GM12878 (cell line): ENCODE measurements around the gene MELTF. TPM values are rescaled to one million over a fixed set of nuclear protein-coding genes. Genes with fewer than 3 reads are reported as not detected.
A peak's percentile ranks its signal among the peaks of the same experiment; 100 is the strongest.

Experiments used
- ATAC-seq: fragments of 200-7000 bp; cut with Tn5 transposase; 3 replicates; pipeline ENCODE4 v1.9.1; 2020; ENCODE audit warnings: mild to moderate bottlenecking, moderate library complexity
- BruUV-seq: library from RNA; stranded (reverse); fragments of 400-500 nt; replicated peaks from 2 replicates; lab custom pipeline; 2021; lab: Mats Ljungman, UMichigan
- CTCF ChIA-PET: fragments of 300-600 bp; sonication (Branson Sonifier 250); formaldehyde crosslinking; extraction: SDS; loops from one replicate; lab custom pipeline; 2021; ENCODE audit warnings: inconsistent platforms; lab: Yijun Ruan, JAX
- POLR2A ChIA-PET: fragments of 350-600 bp; formaldehyde crosslinking; extraction: SDS; loops from one replicate; lab custom pipeline; 2021; ENCODE audit warnings: inconsistent platforms; lab: Charles Lee
- RAD21 ChIA-PET: fragments of 300-600 bp; sonication (Branson Sonifier 250); formaldehyde crosslinking; loops from one replicate; lab custom pipeline; 2023; ENCODE audit warnings: antibody characterized with exemption; ENCODE audit not compliant: unreplicated experiment; lab: Charles Lee
- SMC1A ChIA-PET: fragments of 300-600 bp; sonication (Branson Sonifier 250); formaldehyde crosslinking; loops from one replicate; lab custom pipeline; 2023; ENCODE audit not compliant: unreplicated experiment, uncharacterized antibody; lab: Charles Lee
- DNase-seq: peaks from one replicate; pipeline ENCODE4 v3.0.0-alpha.2; 2011; ENCODE audit warnings: low read depth, low spot score
- FAIRE-seq: peaks from 3 replicates; lab custom pipeline; 2011; peaks lifted over from hg19 to GRCh38; lab: Jason Lieb, UNC
- H2AFZ ChIP-seq: 2 replicates; pipeline ENCODE4 v1.6.0; 2011; ENCODE audit warnings: low read depth, low read length, control low read depth; ENCODE audit not compliant: control insufficient read depth
- H3K27ac ChIP-seq: 2 replicates; pipeline ENCODE4 v1.5.1; 2011; ENCODE audit warnings: control low read depth; ENCODE audit not compliant: control insufficient read depth, insufficient read depth
- H3K27me3 ChIP-seq, 2 experiments: replicated peaks in 1 of 2; 2 replicates each; pipeline versions ENCODE4 v1.6.0 to v1.6.1; 2011; ENCODE audit warnings: low read length in 1 of 2; ENCODE audit not compliant: control insufficient read depth in 2 of 2, insufficient read depth in 2 of 2
- H3K36me3 ChIP-seq, 2 experiments: 2 replicates each; pipeline ENCODE4 v1.5.1; 2011; ENCODE audit warnings: low read length in 1 of 2; ENCODE audit not compliant: control insufficient read depth in 2 of 2, insufficient read depth in 2 of 2
- H3K4me1 ChIP-seq: 2 replicates; pipeline ENCODE4 v1.6.1; 2011; ENCODE audit warnings: mild to moderate bottlenecking, low read length, moderate library complexity, mixed read lengths; ENCODE audit not compliant: control insufficient read depth, insufficient read depth
- H3K4me2 ChIP-seq: 2 replicates; pipeline ENCODE4 v1.6.0; 2011; ENCODE audit warnings: control low read depth; ENCODE audit not compliant: control insufficient read depth, insufficient read depth
- H3K4me3 ChIP-seq: fragments of 200-600 bp; sonication (generic); 2 replicates; pipeline ENCODE4 v1.5.1; 2016
- H3K79me2 ChIP-seq: 2 replicates; pipeline ENCODE4 v1.6.0; 2011; ENCODE audit warnings: low read length; ENCODE audit not compliant: control insufficient read depth, insufficient read depth
- H3K9ac ChIP-seq: 2 replicates; pipeline ENCODE4 v1.8.0; 2011; ENCODE audit warnings: low read length, control low read depth, mixed read lengths; ENCODE audit not compliant: control insufficient read depth, insufficient read depth
- H3K9me3 ChIP-seq: replicated peaks from 3 replicates; pipeline ENCODE4 v1.5.1; 2011; ENCODE audit warnings: mild to moderate bottlenecking, low read length; ENCODE audit not compliant: control insufficient read depth, insufficient read depth
- H4K20me1 ChIP-seq: 2 replicates; pipeline ENCODE4 v1.6.0; 2011; ENCODE audit not compliant: control insufficient read depth, insufficient read depth
- IKZF2 ChIP-seq, 2 experiments: fragments of 450-650 bp; IDR thresholded peaks; 2 replicates each; pipeline ENCODE4 v1.6.1; 2017; ENCODE audit warnings: mild to moderate bottlenecking in 2 of 2, moderate library complexity in 2 of 2
- MEF2B ChIP-seq: fragments of 450-650 bp; IDR thresholded peaks from 2 replicates; pipeline ENCODE4 v1.6.1; 2018; ENCODE audit warnings: mild to moderate bottlenecking, moderate library complexity; ENCODE audit not compliant: partially characterized antibody, poor library complexity, severe bottlenecking
- NFYB ChIP-seq: IDR thresholded peaks from 2 replicates; pipeline ENCODE4 v1.6.1; 2011; ENCODE audit warnings: low read depth, mild to moderate bottlenecking, low read length, improper control_type of control experiment, moderate library complexity; ENCODE audit not compliant: insufficient read depth
- SMARCA5 ChIP-seq: fragments of 450-650 bp; IDR thresholded peaks from 2 replicates; pipeline ENCODE4 v1.6.1; 2017; ENCODE audit warnings: mild to moderate bottlenecking
- ZBTB40 ChIP-seq: fragments of 450-650 bp; IDR thresholded peaks from 2 replicates; pipeline ENCODE4 v1.6.1; 2016; ENCODE audit warnings: mild to moderate bottlenecking, moderate library complexity, borderline replicate concordance
- ZNF217 ChIP-seq: fragments of 450-650 bp; IDR thresholded peaks from 2 replicates; pipeline ENCODE4 v1.6.1; 2017; ENCODE audit warnings: antibody characterized with exemption, mild to moderate bottlenecking
- ZSCAN29 ChIP-seq: fragments of 450-650 bp; IDR thresholded peaks from 2 replicates; pipeline ENCODE4 v1.6.1; 2017; ENCODE audit warnings: mild to moderate bottlenecking, moderate library complexity
- WGBS: methylation state at CpG from one replicate; pipeline ENCODE4 v1.1.6; 2016; ENCODE audit warnings: low lambda C conversion rate; ENCODE audit not compliant: insufficient replicate concordance, insufficient coverage; ENCODE audit errors: missing lambda C conversion rate; 5-methylcytosine and 5-hydroxymethylcytosine counted together
- in situ Hi-C: fragments of 300-500 bp; cut with MboI; formaldehyde crosslinking; loops from 9 replicates; pipeline ENCODE4 v1.14.3; 2018; ENCODE audit warnings: mixed read lengths
- intact Hi-C: fragments of 100-400 bp; cut with micrococcal nuclease; formaldehyde crosslinking; loops from one replicate; pipeline ENCODE4 v1.14.2; 2022; ENCODE audit not compliant: unreplicated experiment
- polyA plus RNA-seq, 11 experiments: library from polyadenylated mRNA; depleted of rRNA in 4 of 11; unstranded in 6 of 11; stranded (reverse) in 5 of 11; fragments of >200 nt; fragmentation: Nextera tagmentation in 4 of 11; fragmentation: Illumina TruSeq in 1 of 11; extraction: Ambion mirVana in 4 of 11; extraction: Trizol in 1 of 11; gene quantifications; 1 replicate in 1 of 11; 2 replicates in 10 of 11; pipeline versions ENCODE4 v1.2.1 to v1.2.3, GENCODE V29; 2011 to 2016; ENCODE audit warnings: inconsistent platforms in 2 of 11, missing spikeins in 2 of 11, low read depth in 1 of 11
- total RNA-seq, 4 experiments: library from RNA; depleted of rRNA in 3 of 4; stranded (reverse); fragments of >200 nt in 3 of 4; fragmentation: Illumina TruSeq in 1 of 4; extraction: Trizol in 1 of 4; gene quantifications; 2 replicates each; pipeline versions ENCODE4 v1.2.1 to v1.2.3, GENCODE V29; 2013 to 2021

The MELTF gene
- total and polyA plus RNA-seq, 10 of the 15 experiments (the other 5 are each of a cell fraction or from before 2014, with no cell fraction given) = 0.55 to 49.1 (median 11.1) TPM

GRCh38 chr3:196970547-196971093 is 59.0 kb downstream of the MELTF start:
- CTCF ChIA-PET = interaction anchor here (0.6 to 4.7 kb wide), 12 partner anchors 10 to 448 kb away, joined by 3 to 68 read pairs (median 4); partner anchors contain the start of gene NCBP2
- H3K36me3 ChIP-seq = no peaks in the 10 kb centered on the region
- SMC1A ChIA-PET = interaction anchor here (0.6 to 2.1 kb wide), 10 partner anchors 11 to 361 kb away, joined by 3 to 8 read pairs (median 3); no protein-coding TSS in a partner anchor
- BruUV-seq = no TSS peak
- H2AFZ ChIP-seq = no peak overlapping the region; the same call in 1 of the 2 replicates
- H4K20me1 ChIP-seq = no peaks in the 10 kb centered on the region
- H3K4me1 ChIP-seq = peaks cover 3% of the 10 kb centered on the region
- no peak overlapping the region for H3K4me3 ChIP-seq
- H3K9ac ChIP-seq = no peak overlapping the region
- intact Hi-C loops (no loop called here), in situ Hi-C loops (no loop called here)
- H3K4me2 ChIP-seq = no peak overlapping the region
- DNase-seq (no peak), FAIRE-seq (no peak), ATAC-seq (no peak)
- H3K9me3 ChIP-seq = peaks cover 9% of the 10 kb centered on the region; the same call in 1 of the 3 replicates
- no peaks in the 10 kb centered on the region for H3K79me2 ChIP-seq
- no peaks in the 10 kb centered on the region; a peak in 1 of 4 replicates for H3K27me3 ChIP-seq
- no peak overlapping the region for H3K27ac ChIP-seq
- POLR2A ChIA-PET = no interaction called here
- RAD21 ChIA-PET = interaction anchor here (1.1 to 3.9 kb wide), 4 partner anchors 31 to 217 kb away, joined by 3 to 30 read pairs (median 3); partner anchors contain the start of gene MELTF
- 20% methylated on average over 15 of the region's 15 CpGs for WGBS
- TF ChIP-seq ZNF217 (no peak), SMARCA5 (no peak), ZSCAN29 (no peak), IKZF2 (IDR thresholded peaks at IDR 0.05) (no peak), ZBTB40 (no peak), NFYB (no peak), MEF2B (peak; percentile 17)
